Peyer's patch (tissue), 4 donors: ENCODE measurements around the gene PRND.

Source experiments
- CTCF ChIP-seq, 6 experiments: fragments of 450-650 bp in 4 of 6; fragments of 200-600 bp in 2 of 6; sonication (generic) in 1 of 6; IDR thresholded peaks; one replicate each; pipeline ENCODE4 v1.5.1; 2017 to 2019; ENCODE audit warnings: antibody characterized with exemption in 6 of 6, mild to moderate bottlenecking in 3 of 6, moderate library complexity in 1 of 6
- POLR2A ChIP-seq, 2 donors: fragments of 450-650 bp; IDR thresholded peaks; one replicate each; pipeline ENCODE4 v1.5.1; 2017; ENCODE audit warnings: antibody characterized with exemption in 2 of 2, mild to moderate bottlenecking in 2 of 2, moderate library complexity in 2 of 2

GRCh38 chr20:4672948-4673347 is 48.8 kb upstream of the PRND start:
- TF ChIP-seq POLR2A (IDR thresholded peaks at IDR 0.05): no peak
- TF ChIP-seq CTCF (IDR thresholded peaks at IDR 0.05): no peak
